A673 (cell line): ENCODE data around the gene ACACA. TPM values are rescaled to one million over a fixed set of nuclear protein-coding genes. Genes with fewer than 3 reads are reported as not detected.
"Not testable (repeated sequence)": the region's sequence is repeated elsewhere in the genome, so short reads cannot be mapped to it uniquely, and the experiment has no call there.

Source experiments
- BruUV-seq: library from RNA; stranded (reverse); fragments of 400-500 nt; replicated peaks from 2 replicates; lab custom pipeline; 2021; lab: Mats Ljungman, UMichigan
- CTCF ChIA-PET: fragments of 300-600 bp; sonication (Branson Sonifier 250); formaldehyde crosslinking; loops from one replicate; lab custom pipeline; 2022; ENCODE audit warnings: antibody characterized with exemption; lab: Charles Lee
- POLR2A ChIA-PET: fragments of 300-600 bp; sonication (Branson Sonifier 250); formaldehyde crosslinking; loops from one replicate; lab custom pipeline; 2022; ENCODE audit warnings: antibody characterized with exemption; ENCODE audit not compliant: low non-redundant PET; lab: Charles Lee
- DNase-seq: peaks from one replicate; pipeline ENCODE4 v3.0.0-alpha.2; 2015; ENCODE audit warnings: low spot score
- H3K27ac ChIP-seq: fragments of 200-600 bp; sonication (generic); 2 replicates; pipeline ENCODE4 v1.5.1; 2016; ENCODE audit warnings: mixed run types, low read depth, mild to moderate bottlenecking, mixed read lengths, antibody characterized with exemption, low read length; ENCODE audit not compliant: poor library complexity, severe bottlenecking
- H3K27me3 ChIP-seq: fragments of 200-600 bp; sonication (generic); replicated peaks from 2 replicates; pipeline ENCODE4 v1.6.1; 2017; ENCODE audit warnings: mixed run types, low read depth, mild to moderate bottlenecking, mixed read lengths, antibody characterized with exemption, low read length; ENCODE audit not compliant: insufficient read depth, poor library complexity
- H3K36me3 ChIP-seq: fragments of 200-600 bp; sonication (generic); 2 replicates; pipeline ENCODE4 v1.6.1; 2016; ENCODE audit warnings: mixed run types, mild to moderate bottlenecking, mixed read lengths, antibody characterized with exemption, low read length; ENCODE audit not compliant: insufficient read depth, poor library complexity, severe bottlenecking
- H3K4me1 ChIP-seq: fragments of 200-600 bp; sonication (generic); 2 replicates; pipeline ENCODE4 v1.6.1; 2017; ENCODE audit warnings: mixed run types, mild to moderate bottlenecking, mixed read lengths, antibody characterized with exemption, low read length; ENCODE audit not compliant: insufficient read depth, poor library complexity, severe bottlenecking
- H3K4me3 ChIP-seq: fragments of 200-600 bp; sonication (generic); 2 replicates; pipeline ENCODE4 v1.5.1; 2016; ENCODE audit warnings: low read depth, mixed run types, mild to moderate bottlenecking, mixed read lengths, low read length; ENCODE audit not compliant: poor library complexity, severe bottlenecking
- H3K9me3 ChIP-seq: fragments of 200-600 bp; sonication (generic); 2 replicates; pipeline ENCODE4 v1.6.1; 2016; ENCODE audit warnings: mixed run types, low read depth, mild to moderate bottlenecking, mixed read lengths, antibody characterized with exemption, low read length; ENCODE audit not compliant: poor library complexity, severe bottlenecking
- CTCF ChIP-seq: fragments of 300-800, 200-600 bp; sonication (generic); conservative IDR thresholded peaks from 2 replicates; pipeline ENCODE4 v1.5.1; 2017; ENCODE audit warnings: low read depth, mild to moderate bottlenecking, antibody characterized with exemption, low read length, moderate library complexity, mixed read lengths
- EZH2 ChIP-seq: fragments of 200-600 bp; sonication (generic); IDR thresholded peaks from 2 replicates; pipeline ENCODE4 v1.6.1; 2017; ENCODE audit warnings: borderline replicate concordance, low read depth, mild to moderate bottlenecking, mixed read lengths, antibody characterized with exemption, low read length; ENCODE audit not compliant: poor library complexity, severe bottlenecking
- intact Hi-C: fragments of 100-400 bp; cut with micrococcal nuclease; formaldehyde crosslinking; loops from one replicate; pipeline ENCODE4 v1.10.0; 2022; ENCODE audit not compliant: unreplicated experiment
- total RNA-seq: library from RNA; stranded (reverse); gene quantifications from 2 replicates; pipeline ENCODE4 v1.2.3, GENCODE V29; 2021

ACACA gene
- total RNA-seq, 1 experiment from 2014 or later, result 68.3 TPM

- no TSS peak for BruUV-seq
- POLR2A ChIA-PET, result no interaction called here
- Histone ChIP-seq H3K27me3 (no peaks in the 10 kb centered on the region), H3K4me3 (no peak overlapping the region), H3K4me1 (no peaks in the 10 kb centered on the region), H3K27ac (no peak overlapping the region), H3K9me3 (no peaks in the 10 kb centered on the region), H3K36me3 (no peaks in the 10 kb centered on the region)
- DNase-seq, result no peak
- CTCF ChIA-PET, result no interaction called here
- no peak for TF ChIP-seq CTCF
- TF ChIP-seq EZH2, result no peak
- intact Hi-C loops, result no loop called here
Observed at GRCh38 chr17:37079735-37080134, 326.9 kb downstream of the ACACA start.

GRCh38 chr17:37079065-37079708 is 327.4 kb downstream of the ACACA start:
- no peak for DNase-seq
- Histone ChIP-seq H3K36me3 (no peaks in the 10 kb centered on the region), H3K4me3 (no peak overlapping the region), H3K9me3 (no peaks in the 10 kb centered on the region), H3K27ac (no peak overlapping the region), H3K4me1 (no peaks in the 10 kb centered on the region), H3K27me3 (no peaks in the 10 kb centered on the region)
- ChIA-PET CTCF (no interaction called here), POLR2A (no interaction called here)
- TF ChIP-seq CTCF, result no peak
- BruUV-seq, result no TSS peak
- intact Hi-C loops, result no loop called here

DNA sequence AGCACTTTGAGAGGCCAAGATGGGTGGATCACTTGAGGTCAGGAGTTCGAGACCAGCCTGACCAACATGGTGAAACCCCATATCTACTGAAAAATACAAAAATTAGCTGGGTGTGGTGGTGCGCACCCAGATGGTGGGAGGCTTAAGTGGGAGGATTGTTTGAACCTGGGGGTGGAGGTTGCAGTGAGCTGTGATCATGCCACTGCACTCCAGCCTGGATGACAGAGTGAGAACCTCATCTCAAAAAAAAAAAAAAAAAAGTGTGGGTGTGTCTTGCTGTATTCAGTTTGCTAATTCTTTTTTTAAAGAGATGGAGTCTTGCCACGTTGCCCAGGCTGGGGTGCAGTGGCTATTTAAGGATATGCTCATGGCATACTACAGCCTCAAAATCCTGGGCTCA is 333.2 kb downstream of the ACACA start:
- DNase-seq, H3K27ac ChIP-seq, intact Hi-C loops, H3K36me3 ChIP-seq, H3K4me3 ChIP-seq, H3K4me1 ChIP-seq, CTCF ChIA-PET, BruUV-seq, H3K27me3 ChIP-seq, POLR2A ChIA-PET, H3K9me3 ChIP-seq: not testable (repeated sequence)

GRCh38 chr17:37069087-37069486 is 337.5 kb downstream of the ACACA start:
- no peaks in the 10 kb centered on the region for H3K27me3 ChIP-seq
- CTCF ChIA-PET, result no interaction called here
- no peaks in the 10 kb centered on the region for H3K9me3 ChIP-seq
- TF ChIP-seq EZH2 (no peak), CTCF (no peak)
- intact Hi-C loops, result no loop called here
- BruUV-seq, result no TSS peak
- no peak overlapping the region for H3K4me3 ChIP-seq
- H3K36me3 ChIP-seq, result no peaks in the 10 kb centered on the region
- DNase-seq, result no peak
- POLR2A ChIA-PET, result no interaction called here
- no peaks in the 10 kb centered on the region for H3K4me1 ChIP-seq
- no peak overlapping the region for H3K27ac ChIP-seq
